Motor neuron (in vitro differentiated cells): Measurements from ENCODE around the gene INPP5F. TPM values are rescaled to one million over a fixed set of nuclear protein-coding genes. Genes with fewer than 3 reads are reported as not detected.
"Not testable (repeated sequence)": the region's sequence is repeated elsewhere in the genome, so short reads cannot be mapped to it uniquely, and the experiment has no call there.

Experiments used
- ATAC-seq, 8 experiments: fragments of 200-7000 bp; cut with Tn5 transposase; replicated peaks in 6 of 8; 2 replicates each; pipeline ENCODE4 v1.8.0; 2021; ENCODE audit warnings: mild to moderate bottlenecking in 8 of 8, moderate library complexity in 8 of 8
- H3K27ac ChIP-seq, 2 donors: fragments of 250-450 bp; sonication (Bioruptor Pico); 2 replicates each; pipeline ENCODE4 v1.9.0; 2021; ENCODE audit warnings: antibody characterized with exemption in 2 of 2, mild to moderate bottlenecking in 2 of 2, moderate library complexity in 1 of 2
- H3K4me1 ChIP-seq, 2 donors: fragments of 250-450 bp; sonication (Bioruptor Pico); replicated peaks in 1 of 2; 2 replicates each; pipeline ENCODE4 v1.6.1; 2021; ENCODE audit warnings: antibody characterized with exemption in 2 of 2, mild to moderate bottlenecking in 2 of 2, moderate library complexity in 1 of 2
- H3K4me3 ChIP-seq, 5 donors: fragments of 250-450 bp; sonication (Bioruptor Pico); 2 replicates each; pipeline ENCODE4 v1.9.0; 2021; ENCODE audit warnings: antibody characterized with exemption in 5 of 5, mild to moderate bottlenecking in 5 of 5, moderate library complexity in 4 of 5
- WGBS, 10 experiments: fragments of 450-650 bp; shearing (Covaris generic); methylation state at CpG; one replicate each; pipeline ENCODE4 v1.0.0; 2022; 5-methylcytosine and 5-hydroxymethylcytosine counted together
- in situ Hi-C, 9 experiments: fragments of 400-800 bp; cut with MboI; loops; one replicate each; pipeline ENCODE4 v1.15.0; 2021; ENCODE audit warnings: low sequenced_read_pairs in 9 of 9, low pct_unique_long_range_greater_than_20kb in 2 of 9; ENCODE audit not compliant: unreplicated experiment in 9 of 9
- total RNA-seq, 8 experiments: library from RNA; unstranded; fragments of 300-600 nt; gene quantifications; 2 replicates each; pipeline versions ENCODE4 v1.2.3 to v1.2.4, GENCODE V29; 2022

Gene INPP5F
- total RNA-seq, 8 experiments from 2014 or later = 5.1 to 119 (median 59.5) TPM

DNA sequence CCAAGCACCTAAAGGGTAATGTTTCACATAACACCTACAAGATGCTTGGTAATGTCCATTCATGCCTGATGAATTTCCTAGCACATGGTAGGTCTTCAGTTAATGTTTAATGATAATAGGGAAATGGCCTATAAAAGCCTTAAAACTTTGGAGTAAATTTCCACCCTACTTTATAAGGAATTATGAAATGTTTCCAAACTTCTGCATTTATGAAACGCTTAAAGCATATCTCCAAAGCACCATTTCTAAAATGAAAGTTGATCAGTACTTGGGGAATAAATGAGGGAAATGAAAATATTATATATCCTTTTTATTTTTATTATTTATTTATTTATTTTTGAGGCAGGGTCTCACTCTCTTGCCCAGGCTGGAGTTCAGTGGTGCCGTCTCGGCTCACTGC, 51.8 kb downstream of the INPP5F start:
- H3K27ac ChIP-seq = no peak overlapping the region
- 80 to 100% (median 100%) methylated on average over 1 to 3 of the region's 3 CpGs; no CpG with 5 or more reads in 1 of the 10 experiments for WGBS, 10 experiments
- no peaks in the 10 kb centered on the region for H3K4me1 ChIP-seq
- no peak overlapping the region for H3K4me3 ChIP-seq
- ATAC-seq = no peak
- in situ Hi-C loops = no loop called here

DNA sequence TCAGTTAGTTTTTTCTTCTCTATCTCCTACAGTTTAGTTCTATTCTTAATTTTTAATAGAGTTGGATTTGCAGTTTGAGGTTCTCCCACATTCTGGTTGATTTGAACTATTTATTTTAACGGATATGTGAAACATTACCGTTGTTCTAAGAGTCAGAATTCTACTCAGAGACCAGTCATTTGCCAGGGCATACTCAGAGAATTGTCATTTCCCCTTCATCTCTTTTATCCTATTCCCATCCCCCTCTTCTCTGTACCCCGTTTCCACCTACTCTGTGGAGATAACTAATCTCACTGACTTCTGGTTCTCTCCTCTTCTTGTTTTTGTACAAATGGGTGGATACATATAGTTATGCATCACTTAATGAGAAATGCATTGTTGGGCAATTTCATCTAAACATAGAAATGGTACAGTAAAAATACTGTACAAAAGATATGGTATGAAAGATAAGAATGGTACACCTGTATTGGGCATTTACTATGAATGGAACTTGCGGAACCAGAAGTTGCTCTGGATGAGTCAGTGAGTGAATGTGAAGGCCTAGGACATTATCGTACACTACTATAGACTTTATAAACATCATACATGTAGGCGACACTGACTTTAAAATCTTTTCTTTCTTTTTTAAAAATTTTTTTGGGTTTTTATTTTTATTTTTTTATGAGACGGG, 53.1 kb downstream of the INPP5F start:
- ATAC-seq = no peak
- 63 to 96% (median 84%) methylated on average over 2 to 7 of the region's 7 CpGs for WGBS, 10 experiments
- Histone ChIP-seq H3K4me3 (no peak overlapping the region), H3K27ac (no peak overlapping the region), H3K4me1 (no peaks in the 10 kb centered on the region)
- in situ Hi-C loops = no loop called here

- no peak overlapping the region for H3K4me3 ChIP-seq
- WGBS, 10 experiments = 87 to 100% (median 93%) methylated on average over 1 to 5 of the region's 5 CpGs
- in situ Hi-C loops = no loop called here
- H3K4me1 ChIP-seq = no peaks in the 10 kb centered on the region
- no peak overlapping the region for H3K27ac ChIP-seq
- no peak for ATAC-seq
Measured at GRCh38 chr10:119780879-119781480, 55.1 kb downstream of the INPP5F start.

DNA sequence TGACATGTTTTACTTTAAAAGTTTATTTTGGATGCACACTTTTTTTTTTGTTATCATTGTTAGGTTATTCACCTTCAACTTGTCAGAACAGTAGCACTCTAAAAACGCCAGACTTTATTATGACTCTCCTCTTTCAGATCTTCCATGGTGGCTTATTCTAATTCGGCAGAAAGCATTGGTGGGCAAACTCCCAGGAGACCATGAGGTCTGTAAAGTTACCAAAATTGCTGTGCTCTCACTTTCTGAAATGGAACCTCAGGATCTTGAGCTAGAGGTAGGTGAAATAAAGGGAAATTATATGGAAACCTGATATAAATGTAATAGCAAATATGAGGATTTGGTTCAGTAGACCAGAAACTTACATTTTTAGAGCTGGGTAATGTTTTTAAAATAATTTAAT, 55.6 kb downstream of the INPP5F start:
- in situ Hi-C loops = no loop called here
- no peak overlapping the region for H3K4me3 ChIP-seq
- 71 to 100% (median 88%) methylated on average over 1 to 2 of the region's 2 CpGs for WGBS, 10 experiments
- no peaks in the 10 kb centered on the region for H3K4me1 ChIP-seq
- no peak for ATAC-seq
- no peak overlapping the region for H3K27ac ChIP-seq

GRCh38 chr10:119782981-119783664, 57.3 kb downstream of the INPP5F start:
- in situ Hi-C loops = no loop called here
- Histone ChIP-seq H3K4me3 (no peak overlapping the region), H3K27ac (no peak overlapping the region), H3K4me1 (no peaks in the 10 kb centered on the region)
- ATAC-seq = no peak
- 23 to 100% (median 78%) methylated on average over 1 to 4 of the region's 4 CpGs for WGBS, 10 experiments

GRCh38 chr10:119783665-119784027, 57.8 kb downstream of the INPP5F start:
- H3K27ac ChIP-seq = no peak overlapping the region
- 82 to 100% (median 96%) methylated on average over 4 to 7 of the region's 7 CpGs for WGBS, 10 experiments
- no peak for ATAC-seq
- no peak overlapping the region for H3K4me3 ChIP-seq
- in situ Hi-C loops = no loop called here
- H3K4me1 ChIP-seq = no peaks in the 10 kb centered on the region

DNA sequence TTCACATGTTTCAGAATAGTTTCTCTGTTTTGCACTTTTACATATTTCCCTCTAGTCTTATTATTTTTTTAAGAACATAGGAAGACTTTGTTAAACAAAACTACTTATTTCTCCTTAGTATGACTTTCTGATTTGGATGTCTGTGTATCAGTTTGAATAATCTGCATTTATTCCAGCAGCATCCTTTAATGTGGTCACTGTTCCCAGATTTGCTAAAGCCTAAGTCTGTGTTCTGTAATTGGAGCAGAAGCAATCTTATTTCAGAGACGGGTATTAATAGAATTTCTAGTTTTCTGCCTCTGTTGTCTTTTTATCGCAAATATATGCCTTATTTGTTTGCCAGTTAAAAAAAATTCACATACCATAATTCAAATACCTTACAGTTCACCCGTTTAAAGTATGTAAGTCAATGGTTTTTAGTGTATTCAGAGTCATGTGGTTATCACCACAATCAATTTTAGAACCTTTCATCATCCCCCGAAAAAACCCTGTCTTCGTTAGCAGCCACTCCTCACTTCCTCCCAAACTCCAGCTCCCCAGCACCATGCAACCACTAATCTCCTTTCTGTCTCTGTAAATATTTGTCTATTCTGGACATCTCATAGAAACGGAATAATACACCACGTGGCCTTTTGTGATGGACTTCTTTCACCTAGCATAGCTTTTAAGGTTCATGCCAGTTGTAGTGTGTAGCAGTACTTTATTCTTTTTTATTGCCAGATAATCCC, 58.7 kb downstream of the INPP5F start:
- Histone ChIP-seq H3K4me1 (no peaks in the 10 kb centered on the region), H3K27ac (no peak overlapping the region), H3K4me3 (no peak overlapping the region)
- in situ Hi-C loops = no loop called here
- peak in 5 of 8 experiments; percentile 26 to 93 (median 57) for ATAC-seq
- 29 to 100% (median 83%) methylated on average over 2 to 7 of the region's 7 CpGs for WGBS, 10 experiments

DNA sequence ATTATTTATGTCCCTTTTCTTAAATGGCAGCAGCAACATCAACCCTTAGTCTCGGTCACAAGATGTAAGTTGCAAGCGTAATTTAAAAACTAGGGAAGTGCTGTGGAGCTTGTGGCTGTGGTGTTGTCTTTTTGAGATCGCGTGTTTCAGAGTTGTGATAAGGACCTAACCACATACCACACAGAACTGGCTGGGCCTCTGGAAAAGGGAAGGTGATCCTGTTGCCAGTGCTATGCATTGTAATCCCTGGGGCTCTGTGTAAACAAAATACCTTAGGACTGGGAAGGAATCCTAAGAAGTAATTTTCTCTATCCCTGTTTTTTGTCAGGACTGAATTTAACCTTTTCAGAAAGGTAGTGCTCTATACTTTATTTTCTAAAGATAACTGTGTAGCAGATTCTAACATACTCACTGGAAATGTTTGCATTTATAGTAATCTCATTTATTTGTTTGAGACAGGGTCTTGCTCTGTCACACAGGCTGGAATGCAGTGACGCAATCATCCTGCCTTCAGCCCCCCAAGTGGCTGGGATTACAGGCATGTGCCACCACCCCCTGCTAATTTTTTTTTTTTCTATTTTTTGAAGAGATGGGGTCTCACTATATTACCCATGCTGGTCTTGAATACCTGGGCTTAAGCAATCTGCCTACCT, 60.4 kb downstream of the INPP5F start:
- in situ Hi-C loops = no loop called here
- peak in 1 of 8 experiments; percentile 65 for ATAC-seq
- WGBS, 10 experiments = 62 to 100% (median 87%) methylated on average over 1 to 5 of the region's 5 CpGs
- H3K27ac ChIP-seq = no peak overlapping the region
- H3K4me3 ChIP-seq = no peak overlapping the region
- no peaks in the 10 kb centered on the region for H3K4me1 ChIP-seq

DNA sequence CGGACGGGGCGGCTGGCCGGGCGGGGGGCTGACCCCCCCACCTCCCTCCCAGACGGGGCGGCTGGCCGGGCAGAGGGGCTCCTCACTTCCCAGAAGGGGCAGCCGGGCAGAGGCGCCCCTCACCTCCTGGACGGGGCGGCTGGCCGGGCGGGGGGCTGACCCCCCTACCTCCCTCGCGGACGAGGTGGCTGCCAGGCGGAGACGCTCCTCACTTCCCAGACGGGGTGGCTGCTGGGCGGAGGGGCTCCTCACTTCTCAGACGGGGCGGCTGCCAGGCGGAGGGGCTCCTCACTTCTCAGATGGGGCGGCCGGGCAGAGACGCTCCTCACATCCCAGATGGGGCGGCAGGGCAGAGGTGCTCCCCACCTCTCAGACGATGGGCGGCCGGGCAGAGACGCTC, 69.3 kb downstream of the INPP5F start:
- in situ Hi-C loops, H3K4me1 ChIP-seq, H3K4me3 ChIP-seq, H3K27ac ChIP-seq, ATAC-seq: not testable (repeated sequence)
- no CpG with 5 or more reads among the region's 32 CpGs for WGBS, 10 experiments

GRCh38 chr10:119796039-119796438, 70.2 kb downstream of the INPP5F start:
- Histone ChIP-seq H3K4me1 (no peaks in the 10 kb centered on the region), H3K27ac (no peak overlapping the region), H3K4me3 (no peak overlapping the region)
- WGBS, 10 experiments = 53 to 100% (median 96%) methylated on average over 1 to 4 of the region's 6 CpGs; no CpG with 5 or more reads in 1 of the 10 experiments
- no peak for ATAC-seq
- in situ Hi-C loops = no loop called here

DNA sequence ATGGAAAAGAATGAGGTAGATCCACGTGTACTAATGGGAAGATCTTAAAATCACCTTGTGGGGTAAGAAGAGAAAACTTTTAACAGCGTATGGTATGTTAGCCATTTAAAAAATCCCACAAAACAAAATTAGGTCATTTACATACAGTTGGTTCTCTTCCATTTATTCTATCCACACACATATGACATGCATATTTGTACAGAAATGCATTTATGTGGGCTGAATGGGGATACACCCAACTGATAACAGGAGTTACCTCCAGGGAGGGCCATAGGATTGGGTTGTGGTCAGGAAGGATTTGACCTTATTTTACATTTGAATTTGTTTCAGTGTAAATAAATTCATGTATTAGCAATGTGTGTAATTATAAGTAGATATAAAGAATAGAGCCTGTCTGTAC, 75.3 kb downstream of the INPP5F start:
- no peak overlapping the region for H3K4me3 ChIP-seq
- 0 to 100% (median 91%) methylated on average over 1 to 2 of the region's 2 CpGs for WGBS, 10 experiments
- H3K4me1 ChIP-seq = no peaks in the 10 kb centered on the region
- in situ Hi-C loops = no loop called here
- ATAC-seq = peak in 3 of 8 experiments; percentile 85 to 97 (median 87)
- no peak overlapping the region for H3K27ac ChIP-seq

GRCh38 chr10:119801998-119802538, 76.2 kb downstream of the INPP5F start:
- ATAC-seq = no peak
- no peak overlapping the region for H3K27ac ChIP-seq
- 62 to 97% (median 92%) methylated on average over 2 to 5 of the region's 6 CpGs; no CpG with 5 or more reads in 1 of the 10 experiments for WGBS, 10 experiments
- in situ Hi-C loops = no loop called here
- no peaks in the 10 kb centered on the region for H3K4me1 ChIP-seq
- no peak overlapping the region for H3K4me3 ChIP-seq
